Measurements from ENCODE around the gene GPR17.

GPR17 gene

DNA sequence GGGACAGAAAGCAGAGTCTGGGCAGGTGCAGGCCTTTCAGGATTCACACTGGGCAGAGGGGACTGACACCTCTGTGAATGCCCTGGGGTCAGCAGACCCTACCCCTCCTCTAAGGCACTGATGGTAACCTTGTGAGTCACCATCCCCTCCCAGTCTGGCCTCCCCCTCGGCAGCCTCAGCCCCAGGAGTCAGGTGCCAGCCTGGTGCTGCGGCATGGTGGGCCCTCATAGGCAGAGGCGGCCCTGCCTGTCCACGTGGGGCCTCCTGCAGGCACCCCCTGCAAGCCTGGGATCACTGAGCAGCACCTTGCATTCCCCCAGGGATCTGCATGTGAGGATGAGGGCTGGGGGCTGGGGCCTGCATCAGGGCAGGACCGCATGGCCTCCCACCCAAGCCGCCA, 4.8 kb upstream of the GPR17 start:
- no peaks in the 10 kb centered on the region for H3K79me2 ChIP-seq (ENCODE audit: insufficient read depth, low read length)
- no peak for TF ChIP-seq EZH2phosphoT487 (conservative IDR thresholded peaks at IDR 0.05; ENCODE audit: low read length)
- TF ChIP-seq, protein P1, sequence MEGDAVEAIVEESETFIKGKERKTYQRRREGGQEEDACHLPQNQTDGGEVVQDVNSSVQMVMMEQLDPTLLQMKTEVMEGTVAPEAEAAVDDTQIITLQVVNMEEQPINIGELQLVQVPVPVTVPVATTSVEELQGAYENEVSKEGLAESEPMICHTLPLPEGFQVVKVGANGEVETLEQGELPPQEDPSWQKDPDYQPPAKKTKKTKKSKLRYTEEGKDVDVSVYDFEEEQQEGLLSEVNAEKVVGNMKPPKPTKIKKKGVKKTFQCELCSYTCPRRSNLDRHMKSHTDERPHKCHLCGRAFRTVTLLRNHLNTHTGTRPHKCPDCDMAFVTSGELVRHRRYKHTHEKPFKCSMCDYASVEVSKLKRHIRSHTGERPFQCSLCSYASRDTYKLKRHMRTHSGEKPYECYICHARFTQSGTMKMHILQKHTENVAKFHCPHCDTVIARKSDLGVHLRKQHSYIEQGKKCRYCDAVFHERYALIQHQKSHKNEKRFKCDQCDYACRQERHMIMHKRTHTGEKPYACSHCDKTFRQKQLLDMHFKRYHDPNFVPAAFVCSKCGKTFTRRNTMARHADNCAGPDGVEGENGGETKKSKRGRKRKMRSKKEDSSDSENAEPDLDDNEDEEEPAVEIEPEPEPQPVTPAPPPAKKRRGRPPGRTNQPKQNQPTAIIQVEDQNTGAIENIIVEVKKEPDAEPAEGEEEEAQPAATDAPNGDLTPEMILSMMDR (IDR thresholded peaks at IDR 0.05; ENCODE audit: insufficient read depth, low read length, poor library complexity, severe bottlenecking), result no peak
- no peaks in the 10 kb centered on the region for H3K27me3 ChIP-seq (ENCODE audit: low read length)
- no peaks in the 10 kb centered on the region for H3K9me3 ChIP-seq (ENCODE audit: insufficient read depth, low read length)
- no peaks in the 10 kb centered on the region for H4K20me1 ChIP-seq (ENCODE audit: low read depth, low read length)
- H3F3A ChIP-seq (ENCODE audit: insufficient read depth), result no peaks in the 10 kb centered on the region
- no peaks in the 10 kb centered on the region for H3K36me3 ChIP-seq (ENCODE audit: low read length)
- no peak overlapping the region for H3K9ac ChIP-seq (ENCODE audit: low read length)
- H2AFZ ChIP-seq (ENCODE audit: low read depth, low read length, severe bottlenecking), result no peak overlapping the region
- H3K4me3 ChIP-seq (ENCODE audit: insufficient read depth, low read length, poor library complexity, severe bottlenecking), result no peak overlapping the region
- H3K4me2 ChIP-seq (ENCODE audit: low read depth, low read length, poor library complexity, severe bottlenecking), result no peak overlapping the region
- no peak overlapping the region for H3K27ac ChIP-seq (ENCODE audit: low read depth, low read length)
- no peaks in the 10 kb centered on the region for H3K9me2 ChIP-seq (replicated peaks; ENCODE audit: insufficient read depth, low read length)

DNA sequence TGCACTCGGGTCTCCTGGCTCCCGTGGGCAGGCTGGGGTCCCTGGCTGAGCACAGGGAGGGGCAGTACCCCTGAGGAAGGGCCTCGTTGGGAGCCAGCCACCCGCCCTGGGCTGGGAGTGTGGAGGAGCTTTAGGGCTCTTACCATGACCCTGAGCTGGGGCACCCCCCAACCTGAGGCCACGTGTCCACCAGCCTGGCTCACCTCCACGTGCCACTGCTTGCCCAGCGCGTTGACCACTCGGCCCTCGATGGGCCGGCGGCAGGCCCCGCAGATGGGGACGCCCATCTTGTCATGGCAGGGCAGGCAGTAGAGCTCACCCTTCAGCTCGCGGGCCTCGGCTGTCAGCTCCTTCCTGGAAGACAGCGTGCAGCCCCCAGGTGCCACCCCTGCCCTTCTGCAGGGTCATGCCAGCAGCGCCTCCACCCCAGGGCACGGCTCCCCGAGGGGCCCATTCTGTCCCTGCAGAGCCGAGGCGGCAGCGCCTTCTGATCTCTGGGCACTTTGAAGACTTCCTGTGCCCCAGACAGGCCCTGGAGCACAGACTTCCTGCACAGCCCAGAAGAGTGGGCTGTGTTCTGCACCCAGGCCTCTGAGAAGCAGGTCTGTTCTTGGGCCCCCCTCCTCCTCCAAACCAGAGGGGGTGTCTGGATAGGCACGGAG, 4.0 kb upstream of the GPR17 start:
- Histone ChIP-seq H3K4me3 (ENCODE audit: insufficient read depth, low read length, poor library complexity, severe bottlenecking) (no peak overlapping the region), H3K27ac (ENCODE audit: low read depth, low read length) (no peak overlapping the region), H2AFZ (ENCODE audit: low read depth, low read length, severe bottlenecking) (no peak overlapping the region), H3K4me2 (ENCODE audit: low read depth, low read length, poor library complexity, severe bottlenecking) (no peak overlapping the region), H3K79me2 (ENCODE audit: insufficient read depth, low read length) (no peaks in the 10 kb centered on the region), H3K9ac (ENCODE audit: low read length) (no peak overlapping the region), H3F3A (ENCODE audit: insufficient read depth) (no peaks in the 10 kb centered on the region), H3K36me3 (ENCODE audit: low read length) (no peaks in the 10 kb centered on the region), H4K20me1 (ENCODE audit: low read depth, low read length) (no peaks in the 10 kb centered on the region), H3K27me3 (ENCODE audit: low read length) (no peaks in the 10 kb centered on the region), H3K9me3 (ENCODE audit: insufficient read depth, low read length) (no peaks in the 10 kb centered on the region), H3K9me2 (replicated peaks; ENCODE audit: insufficient read depth, low read length) (no peaks in the 10 kb centered on the region)
- TF ChIP-seq, protein P1 (IDR thresholded peaks at IDR 0.05; ENCODE audit: insufficient read depth, low read length, poor library complexity, severe bottlenecking), result no peak
- no peak for TF ChIP-seq EZH2phosphoT487 (conservative IDR thresholded peaks at IDR 0.05; ENCODE audit: low read length)

DNA sequence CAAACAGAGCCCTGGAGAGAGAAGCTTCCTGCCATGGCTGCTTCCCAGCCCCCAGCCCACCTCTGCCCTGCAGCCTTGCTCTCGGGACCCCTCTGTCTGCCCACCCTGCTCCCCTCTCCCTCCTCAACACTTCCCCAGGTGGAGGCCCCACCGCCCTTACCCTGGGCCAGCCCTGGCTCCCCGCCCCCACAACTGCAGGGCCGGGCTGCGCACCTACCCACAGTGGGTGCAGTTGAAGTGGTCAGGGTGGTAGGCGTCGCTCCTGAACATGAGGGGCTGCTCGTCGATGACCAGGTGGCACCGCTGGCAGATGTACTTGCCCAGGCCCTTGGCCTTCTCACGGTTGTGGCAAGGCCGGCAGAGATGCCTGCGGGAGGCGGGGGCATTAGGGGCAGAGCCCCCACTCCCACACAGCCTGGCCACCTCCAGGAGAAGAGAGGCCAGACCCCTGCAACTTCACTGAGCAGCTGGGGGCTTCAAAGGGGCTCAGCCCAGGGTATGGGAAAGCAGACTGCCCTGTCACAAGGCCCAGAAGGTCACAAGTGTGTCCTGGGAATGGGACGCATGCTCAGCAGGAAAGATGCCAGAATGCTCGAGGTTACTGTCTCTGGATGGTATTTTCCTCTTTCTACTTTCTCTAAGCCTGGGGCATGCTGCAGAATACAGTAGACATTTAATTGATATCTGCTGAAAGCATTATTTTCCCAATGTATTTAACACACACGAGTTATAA, 3.1 kb upstream of the GPR17 start:
- Histone ChIP-seq H3F3A (ENCODE audit: insufficient read depth) (no peaks in the 10 kb centered on the region), H3K36me3 (ENCODE audit: low read length) (no peaks in the 10 kb centered on the region), H3K9me2 (replicated peaks; ENCODE audit: insufficient read depth, low read length) (no peaks in the 10 kb centered on the region), H2AFZ (ENCODE audit: low read depth, low read length, severe bottlenecking) (no peak overlapping the region), H3K4me3 (ENCODE audit: insufficient read depth, low read length, poor library complexity, severe bottlenecking) (no peak overlapping the region), H3K79me2 (ENCODE audit: insufficient read depth, low read length) (no peaks in the 10 kb centered on the region), H3K9ac (ENCODE audit: low read length) (no peak overlapping the region), H3K27me3 (ENCODE audit: low read length) (no peaks in the 10 kb centered on the region), H3K27ac (ENCODE audit: low read depth, low read length) (no peak overlapping the region), H3K4me2 (ENCODE audit: low read depth, low read length, poor library complexity, severe bottlenecking) (no peak overlapping the region), H4K20me1 (ENCODE audit: low read depth, low read length) (no peaks in the 10 kb centered on the region), H3K9me3 (ENCODE audit: insufficient read depth, low read length) (no peaks in the 10 kb centered on the region)
- TF ChIP-seq, protein P1 (IDR thresholded peaks at IDR 0.05; ENCODE audit: insufficient read depth, low read length, poor library complexity, severe bottlenecking), result no peak
- TF ChIP-seq EZH2phosphoT487 (conservative IDR thresholded peaks at IDR 0.05; ENCODE audit: low read length), result no peak

Measured in SU-DHL-6 (cell line).